Ovary (tissue), 3 donors: Measurements from ENCODE around the gene CMAS.

Experiments
- POLR2A ChIP-seq: fragments of 450-650 bp; IDR thresholded peaks from one replicate; pipeline ENCODE4 v1.6.1; 2017; ENCODE audit warnings: antibody characterized with exemption, mild to moderate bottlenecking, moderate library complexity
- TF ChIP-seq, protein P1 (sequence below), 3 donors: fragments of 450-650 bp in 2 of 3; fragments of 200-600 bp in 1 of 3; IDR thresholded peaks; one replicate each; pipeline versions ENCODE4 v1.5.1 to v1.8.0; 2016 to 2022; ENCODE audit warnings: antibody characterized with exemption in 3 of 3, mild to moderate bottlenecking in 1 of 3
- donor health status: DM: no; HTN: no; CAD: no.

DNA sequence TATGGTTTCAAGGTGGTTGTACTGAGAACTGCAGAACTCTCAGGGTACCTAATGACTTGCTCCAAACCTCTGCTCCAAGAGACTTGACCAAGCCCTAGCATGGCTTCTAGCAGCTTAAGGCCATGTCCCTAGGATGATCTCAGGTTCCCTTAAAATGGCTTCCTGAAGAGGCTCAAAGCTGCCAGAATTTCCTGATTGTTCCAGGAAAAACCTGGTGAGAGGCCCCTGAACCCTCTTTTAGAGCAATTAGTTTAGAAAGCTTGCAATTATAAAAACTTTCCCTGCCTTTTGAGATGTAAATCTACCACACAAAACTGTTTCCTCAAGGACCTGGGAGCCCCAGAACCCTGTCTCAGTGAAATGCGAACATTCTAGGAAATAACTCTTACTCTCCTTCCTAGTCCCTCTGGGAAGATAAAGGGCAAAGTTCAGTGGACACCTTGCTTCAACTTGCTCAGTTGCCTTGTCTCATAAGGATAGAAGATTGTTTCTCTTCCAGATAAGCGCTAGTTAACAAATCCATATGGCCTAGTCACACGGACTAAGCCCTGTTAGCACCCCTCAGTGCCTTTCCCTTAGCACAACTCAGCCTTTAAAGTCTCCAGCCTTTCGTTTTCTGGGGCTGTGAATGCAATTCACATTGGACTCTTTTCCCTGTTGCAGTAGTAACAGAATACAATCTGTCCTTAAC, 2.5 kb downstream of the CMAS start:
- TF ChIP-seq POLR2A: no peak
- TF ChIP-seq, protein P1, sequence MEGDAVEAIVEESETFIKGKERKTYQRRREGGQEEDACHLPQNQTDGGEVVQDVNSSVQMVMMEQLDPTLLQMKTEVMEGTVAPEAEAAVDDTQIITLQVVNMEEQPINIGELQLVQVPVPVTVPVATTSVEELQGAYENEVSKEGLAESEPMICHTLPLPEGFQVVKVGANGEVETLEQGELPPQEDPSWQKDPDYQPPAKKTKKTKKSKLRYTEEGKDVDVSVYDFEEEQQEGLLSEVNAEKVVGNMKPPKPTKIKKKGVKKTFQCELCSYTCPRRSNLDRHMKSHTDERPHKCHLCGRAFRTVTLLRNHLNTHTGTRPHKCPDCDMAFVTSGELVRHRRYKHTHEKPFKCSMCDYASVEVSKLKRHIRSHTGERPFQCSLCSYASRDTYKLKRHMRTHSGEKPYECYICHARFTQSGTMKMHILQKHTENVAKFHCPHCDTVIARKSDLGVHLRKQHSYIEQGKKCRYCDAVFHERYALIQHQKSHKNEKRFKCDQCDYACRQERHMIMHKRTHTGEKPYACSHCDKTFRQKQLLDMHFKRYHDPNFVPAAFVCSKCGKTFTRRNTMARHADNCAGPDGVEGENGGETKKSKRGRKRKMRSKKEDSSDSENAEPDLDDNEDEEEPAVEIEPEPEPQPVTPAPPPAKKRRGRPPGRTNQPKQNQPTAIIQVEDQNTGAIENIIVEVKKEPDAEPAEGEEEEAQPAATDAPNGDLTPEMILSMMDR (IDR thresholded peaks at IDR 0.05): no peak
